Stimulated activated CD4-positive, alpha-beta T cell treated with anti-CD3 and anti-CD28 coated beads, Interleukin-1b, Interleukin-23, amount 100 ng/mL, for 4 hours (primary cell): ENCODE results near the gene BAIAP2L1.
"Not testable (repeated sequence)": the region's sequence is repeated elsewhere in the genome, so short reads cannot be mapped to it uniquely, and the experiment has no call there.

ENCODE experiments used
- DNase-seq, 2 donors: peaks; one replicate each; pipeline ENCODE4 v3.0.0-alpha.2; 2020; ENCODE audit warnings: low read depth in 2 of 2

BAIAP2L1 gene, protein sequence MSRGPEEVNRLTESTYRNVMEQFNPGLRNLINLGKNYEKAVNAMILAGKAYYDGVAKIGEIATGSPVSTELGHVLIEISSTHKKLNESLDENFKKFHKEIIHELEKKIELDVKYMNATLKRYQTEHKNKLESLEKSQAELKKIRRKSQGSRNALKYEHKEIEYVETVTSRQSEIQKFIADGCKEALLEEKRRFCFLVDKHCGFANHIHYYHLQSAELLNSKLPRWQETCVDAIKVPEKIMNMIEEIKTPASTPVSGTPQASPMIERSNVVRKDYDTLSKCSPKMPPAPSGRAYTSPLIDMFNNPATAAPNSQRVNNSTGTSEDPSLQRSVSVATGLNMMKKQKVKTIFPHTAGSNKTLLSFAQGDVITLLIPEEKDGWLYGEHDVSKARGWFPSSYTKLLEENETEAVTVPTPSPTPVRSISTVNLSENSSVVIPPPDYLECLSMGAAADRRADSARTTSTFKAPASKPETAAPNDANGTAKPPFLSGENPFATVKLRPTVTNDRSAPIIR

DNA sequence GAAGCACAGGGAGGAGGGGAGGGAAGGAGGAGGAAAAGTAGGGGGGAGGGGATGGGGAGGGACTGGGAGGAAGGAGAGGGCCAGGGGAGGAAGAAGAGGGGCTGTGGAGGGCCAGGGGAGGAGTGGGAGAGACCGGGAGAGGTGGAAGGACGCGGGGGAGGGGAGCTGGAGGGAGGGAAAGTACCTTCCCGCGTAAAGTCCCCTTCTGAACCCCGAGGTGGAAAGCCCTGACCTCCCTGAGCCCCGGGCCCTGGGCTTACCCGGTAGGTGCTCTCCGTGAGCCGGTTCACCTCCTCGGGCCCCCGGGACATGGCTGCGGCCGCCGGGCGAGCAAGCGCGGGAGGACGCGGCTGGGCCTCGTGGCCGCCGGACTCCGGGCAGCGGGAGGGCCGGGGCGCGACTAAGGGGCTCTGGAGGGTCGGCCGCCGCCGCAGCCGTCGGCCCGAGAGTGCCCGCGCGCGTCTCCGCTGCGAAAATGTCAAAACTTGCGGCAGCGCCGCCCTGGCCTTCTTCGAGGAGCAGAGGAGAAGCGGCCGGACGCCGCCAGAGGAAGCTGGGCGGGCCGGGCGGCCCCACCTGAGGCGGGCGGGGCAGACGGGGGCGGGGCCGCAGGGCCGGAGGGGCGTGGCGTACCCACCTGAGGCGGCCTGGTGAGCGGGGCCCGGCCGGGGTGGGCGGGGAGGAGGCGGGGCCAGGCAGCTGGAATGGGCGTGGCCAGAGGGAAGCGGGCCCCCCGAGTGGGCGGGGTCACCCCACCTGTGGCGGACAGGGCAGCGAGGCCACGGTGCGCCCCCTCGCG is at the start of gene BAIAP2L1:
Gene BAIAP2L1, minus strand, starts transcription at position 549 of the 799 bp plus-strand sequence. Its CDS starts 238 bp downstream, at position 311.
- peak; percentile 75 to 76 for DNase-seq

DNA sequence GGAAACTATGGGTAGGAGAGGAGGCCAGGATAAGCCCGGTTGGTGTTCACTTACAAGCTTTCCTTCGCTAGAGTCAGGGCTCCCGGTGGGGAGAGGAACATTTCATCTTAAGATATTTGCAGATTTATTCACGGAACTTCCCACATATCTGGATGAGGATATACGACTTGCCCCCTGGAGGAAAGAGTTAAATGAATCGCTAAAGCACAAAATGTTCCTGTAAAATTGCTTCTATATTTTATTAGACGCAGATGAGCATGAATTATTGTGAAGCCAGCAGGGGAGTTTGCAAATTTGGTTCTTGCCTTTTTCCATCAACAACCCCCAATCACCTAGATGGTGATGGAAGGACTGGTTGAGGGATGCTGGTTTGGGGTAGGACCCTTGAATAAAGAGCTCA is 47.9 kb upstream of the BAIAP2L1 start:
- no peak for DNase-seq

- not testable (repeated sequence) for DNase-seq
Observed at GRCh38 chr7:98440992-98441391, 40.1 kb upstream of the BAIAP2L1 start.

DNA sequence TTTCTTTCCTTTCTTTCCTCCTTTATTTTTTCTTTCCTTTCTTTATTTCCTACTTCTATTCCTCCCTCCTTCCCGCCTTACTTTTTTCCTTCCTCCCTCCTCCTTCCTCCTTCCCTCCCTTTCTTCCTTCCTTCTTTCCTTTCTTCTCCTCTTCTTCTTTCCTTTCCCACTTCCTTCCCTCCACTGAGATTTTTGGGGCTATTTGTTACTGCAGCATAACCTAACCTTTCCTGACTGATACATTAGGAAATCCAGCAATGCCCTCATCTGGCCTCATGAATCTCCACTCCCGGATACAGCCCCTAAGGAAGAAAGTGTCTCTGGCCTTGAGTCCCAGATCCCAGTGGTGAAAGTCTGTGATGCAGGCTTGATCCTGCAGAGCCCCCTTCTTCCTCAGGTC is 38.6 kb upstream of the BAIAP2L1 start:
- DNase-seq = no peak

DNA sequence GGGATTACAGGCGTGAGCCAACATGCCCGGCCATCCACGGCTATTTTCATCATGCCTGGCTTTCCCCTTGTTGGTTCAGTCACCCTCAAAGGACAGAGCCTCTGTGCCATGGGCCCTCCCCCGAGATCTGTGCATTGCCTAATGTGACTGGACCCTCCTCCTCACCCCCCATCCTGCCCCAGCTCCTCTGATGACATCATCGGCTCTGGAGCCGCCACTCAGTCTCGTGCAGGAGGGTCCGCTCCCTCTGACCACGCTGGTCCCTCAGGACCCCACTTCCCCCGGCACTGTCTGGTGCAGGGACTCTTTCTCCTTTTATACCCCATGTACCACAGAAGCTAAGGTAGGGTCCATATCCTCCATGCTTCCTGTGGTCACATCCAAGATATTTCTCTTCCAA is 33.2 kb upstream of the BAIAP2L1 start:
- DNase-seq = no peak

GRCh38 chr7:98429799-98430198 is 28.9 kb upstream of the BAIAP2L1 start:
- DNase-seq = no peak

- no peak for DNase-seq
Observed at GRCh38 chr7:98423043-98423442, 22.2 kb upstream of the BAIAP2L1 start.

DNA sequence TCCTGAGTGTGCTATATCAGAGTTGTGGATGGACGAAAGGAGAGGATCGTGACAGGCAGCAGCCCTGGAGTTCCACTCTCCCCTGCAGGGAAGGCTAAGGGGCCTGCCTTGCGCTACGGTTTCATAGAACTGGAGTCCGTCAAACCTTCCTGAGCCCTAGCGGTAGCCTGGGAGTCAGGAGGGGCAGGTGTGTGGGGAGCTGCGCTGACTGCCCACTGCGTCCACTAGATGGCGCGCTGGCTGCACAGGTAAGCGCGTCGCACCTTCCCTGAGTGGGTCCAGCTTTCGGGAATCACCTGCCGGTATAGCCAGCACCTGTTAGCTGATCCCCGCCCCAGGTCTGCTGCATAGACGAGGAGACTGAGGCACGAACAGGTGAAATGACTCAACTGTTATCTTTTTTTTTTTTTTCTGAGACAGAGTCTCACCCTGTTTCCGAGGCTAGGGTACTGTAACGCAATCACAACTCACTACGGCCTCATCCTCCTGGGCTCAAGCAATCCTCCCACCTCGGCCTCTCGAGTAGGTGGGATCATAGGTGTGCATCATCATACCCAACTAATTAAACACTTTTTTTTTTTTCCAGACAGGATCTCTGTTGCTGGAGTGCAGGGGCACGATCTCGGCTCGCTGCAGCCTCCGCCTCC is 20.2 kb upstream of the BAIAP2L1 start:
- peak; percentile 48 to 54 for DNase-seq

- DNase-seq = not testable (repeated sequence)
Observed at GRCh38 chr7:98419988-98420387, 19.1 kb upstream of the BAIAP2L1 start.

DNA sequence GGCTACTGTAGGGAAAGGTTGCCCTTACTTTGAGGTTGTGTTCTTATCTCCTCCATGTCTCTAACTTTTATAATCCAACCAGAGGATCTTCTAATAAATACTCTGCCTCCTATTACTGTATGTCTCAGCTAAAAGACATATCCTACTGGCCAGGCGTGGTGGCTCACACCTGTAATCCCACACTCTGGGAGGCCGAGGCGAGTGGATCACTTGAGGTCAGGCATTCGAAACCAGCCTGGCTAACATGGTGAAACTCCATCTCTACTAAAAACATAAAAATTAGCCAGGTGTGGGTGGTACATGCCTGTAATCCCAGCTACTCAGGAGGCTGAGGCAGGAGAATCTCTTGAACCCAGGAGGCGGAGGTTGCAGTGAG is 18.4 kb upstream of the BAIAP2L1 start:
- DNase-seq = not testable (repeated sequence)

- DNase-seq = no peak
Observed at GRCh38 chr7:98418636-98419315, 17.9 kb upstream of the BAIAP2L1 start.

- DNase-seq = no peak
Observed at GRCh38 chr7:98418271-98418635, 17.4 kb upstream of the BAIAP2L1 start.

GRCh38 chr7:98417604-98418270 is 16.8 kb upstream of the BAIAP2L1 start:
- not testable (repeated sequence) for DNase-seq

DNA sequence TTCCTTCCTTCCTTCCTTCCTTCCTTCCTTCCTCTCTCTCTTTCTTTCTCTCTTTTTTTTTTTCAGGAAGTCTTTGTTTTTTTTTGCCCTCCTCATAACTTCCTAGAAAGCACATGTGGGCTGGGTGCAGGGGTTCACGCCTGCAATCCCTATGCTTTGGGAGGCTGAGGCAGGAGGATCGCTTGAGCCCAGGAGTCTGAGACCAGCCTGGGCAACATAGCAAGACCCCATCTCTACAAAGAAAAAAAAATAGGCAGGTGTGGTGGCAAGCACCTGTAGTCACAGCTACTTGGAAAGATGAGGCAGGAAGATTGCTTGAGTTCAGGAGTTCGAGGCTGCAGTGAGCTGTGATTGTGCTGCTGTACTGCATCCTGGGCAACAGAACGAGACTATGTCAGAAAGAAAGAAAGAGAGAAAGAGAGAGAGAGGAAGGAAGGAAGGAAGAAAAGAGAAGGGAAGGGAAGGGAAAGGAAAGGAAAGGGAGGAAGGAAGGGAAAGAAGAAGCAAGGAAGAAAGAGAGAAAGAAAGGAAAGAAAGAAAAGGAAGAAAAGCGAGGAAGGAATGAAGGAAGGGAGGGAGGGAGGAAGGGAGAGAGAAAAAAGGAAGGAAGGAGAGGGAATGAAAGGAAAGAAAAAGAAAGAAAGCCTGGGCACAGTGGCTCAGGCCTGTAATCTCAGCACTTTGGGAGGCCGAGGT is 13.5 kb upstream of the BAIAP2L1 start:
- DNase-seq = no peak

DNA sequence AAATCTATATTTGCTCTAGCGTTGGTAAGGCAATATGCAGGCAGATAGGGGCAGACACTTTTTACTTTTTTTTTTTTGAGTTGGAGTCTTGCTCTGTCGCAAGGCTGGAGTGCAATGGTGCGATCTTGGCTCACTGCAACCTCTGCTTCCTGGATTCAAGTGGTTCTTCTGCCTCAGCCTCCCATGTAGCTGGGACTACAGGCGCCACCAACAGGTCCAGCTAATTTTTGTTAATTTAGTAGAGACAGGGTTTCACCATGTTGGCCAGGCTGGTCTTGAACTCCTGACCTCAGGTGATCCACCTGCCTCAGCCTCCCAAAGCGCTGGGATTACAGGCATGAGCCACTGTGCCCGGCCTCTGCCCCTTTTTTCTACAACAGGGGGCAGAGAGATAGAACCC is 12.8 kb upstream of the BAIAP2L1 start:
- not testable (repeated sequence) for DNase-seq

DNA sequence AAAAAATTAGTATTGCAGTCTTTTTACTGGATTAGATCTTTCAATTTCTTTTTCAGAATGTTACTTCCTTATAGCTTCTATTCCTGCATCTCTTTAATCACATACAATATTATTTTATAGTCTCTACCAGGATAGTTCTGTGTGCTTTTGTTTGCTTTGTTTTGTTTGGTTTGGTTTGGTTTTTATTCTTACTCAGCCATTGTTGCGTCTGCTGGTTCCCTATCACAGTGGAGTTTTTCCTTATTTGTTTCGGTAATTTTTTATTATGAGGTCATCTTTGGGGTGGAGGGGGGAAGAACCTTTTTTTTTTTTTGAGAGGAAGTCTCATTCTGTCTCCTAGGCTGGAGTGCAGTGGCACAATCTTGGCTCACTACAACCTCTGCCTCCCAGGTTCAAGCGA is 9.0 kb upstream of the BAIAP2L1 start:
- no peak for DNase-seq

GRCh38 chr7:98408146-98408545 is 7.3 kb upstream of the BAIAP2L1 start:
- not testable (repeated sequence) for DNase-seq

- DNase-seq = no peak
Observed at GRCh38 chr7:98406827-98407226, 5.9 kb upstream of the BAIAP2L1 start.

GRCh38 chr7:98404840-98405239 is 4.0 kb upstream of the BAIAP2L1 start:
- no peak for DNase-seq

DNA sequence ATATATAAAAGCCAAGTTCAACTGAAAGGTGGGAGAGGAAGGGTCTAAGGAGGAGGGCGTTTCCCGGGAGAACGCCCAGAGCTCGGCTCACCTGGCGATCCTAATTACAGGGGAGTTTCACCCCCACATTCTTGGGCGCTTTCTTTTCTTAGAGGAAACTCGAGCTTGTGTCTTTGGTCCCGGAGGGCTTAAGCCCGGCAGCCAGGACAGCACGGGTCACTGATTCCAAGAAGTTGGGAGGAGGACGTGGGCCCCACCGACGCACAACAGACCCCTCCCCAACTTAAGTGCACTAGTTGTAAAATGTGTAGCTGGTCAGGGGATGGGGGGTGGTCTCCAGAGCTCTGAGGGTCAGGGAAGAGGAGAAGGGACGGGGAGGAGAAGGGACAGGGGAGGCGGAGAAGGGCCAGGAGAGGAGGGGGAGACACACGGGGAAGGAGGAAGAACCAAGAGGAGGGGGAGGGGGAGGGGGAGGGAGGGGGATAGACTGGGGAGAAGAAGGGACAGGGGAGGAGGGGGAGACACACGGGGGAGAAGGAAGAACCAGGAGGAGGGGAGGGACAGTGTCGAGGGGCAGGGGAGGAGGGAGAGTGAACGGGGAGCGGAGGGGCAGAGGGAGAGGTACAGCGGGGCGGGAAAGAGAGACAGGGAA is 874 bp downstream of the BAIAP2L1 start:
- no peak for DNase-seq
